WTC11 (cell line): Measurements from ENCODE around the gene TAF15.

Experiments used
- CREM ChIP-seq: sonication (generic); formaldehyde crosslinking; IDR thresholded peaks from 2 replicates; pipeline ENCODE4 v1.8.1; 2022; ENCODE audit warnings: mild to moderate bottlenecking, missing genetic modification reagents, moderate library complexity
- CTCF ChIP-seq: fragments of 200-600 bp; IDR thresholded peaks from 2 replicates; pipeline ENCODE4 v1.8.0; 2022; ENCODE audit warnings: antibody characterized with exemption
- FOXJ3 ChIP-seq: sonication (generic); formaldehyde crosslinking; IDR thresholded peaks from 2 replicates; pipeline ENCODE4 v1.9.0; 2021; ENCODE audit warnings: missing genetic modification reagents, mild to moderate bottlenecking, borderline replicate concordance
- IRF2 ChIP-seq: sonication (generic); formaldehyde crosslinking; IDR thresholded peaks from 2 replicates; pipeline ENCODE4 v1.8.0; 2022; ENCODE audit warnings: low read depth, missing genetic modification reagents, borderline replicate concordance
- MAX ChIP-seq: sonication (generic); formaldehyde crosslinking; IDR thresholded peaks from 2 replicates; pipeline ENCODE4 v1.8.0; 2022; ENCODE audit warnings: mild to moderate bottlenecking, missing genetic modification reagents
- PRDM15 ChIP-seq: sonication (generic); formaldehyde crosslinking; IDR thresholded peaks from 2 replicates; pipeline ENCODE4 v1.8.0; 2022; ENCODE audit warnings: missing genetic modification reagents
- RELA ChIP-seq: sonication (generic); formaldehyde crosslinking; IDR thresholded peaks from 2 replicates; pipeline ENCODE4 v1.8.1; 2022; ENCODE audit warnings: missing genetic modification reagents, mild to moderate bottlenecking, borderline replicate concordance
- SMAD3 ChIP-seq: sonication (generic); formaldehyde crosslinking; IDR thresholded peaks from 2 replicates; pipeline ENCODE4 v1.8.0; 2022; ENCODE audit warnings: missing genetic modification reagents, mild to moderate bottlenecking, borderline replicate concordance
- TEAD1 ChIP-seq: sonication (generic); formaldehyde crosslinking; IDR thresholded peaks from 2 replicates; pipeline ENCODE4 v1.8.0; 2022; ENCODE audit warnings: mild to moderate bottlenecking, missing genetic modification reagents

- TF ChIP-seq SMAD3 = no peak
- TF ChIP-seq MAX = peak; percentile 70
- no peak for TF ChIP-seq CTCF
- TF ChIP-seq TEAD1 (CRISPR knock-in tag) = no peak
- TF ChIP-seq FOXJ3 (CRISPR knock-in tag) = no peak
- no peak for TF ChIP-seq PRDM15 (CRISPR knock-in tag)
- TF ChIP-seq CREM (CRISPR knock-in tag) = no peak
- TF ChIP-seq RELA (CRISPR knock-in tag) = no peak; the same call in 1 of the 2 replicates
- no peak for TF ChIP-seq IRF2 (CRISPR knock-in tag)
Observed at GRCh38 chr17:35808962-35809854, at the start of gene TAF15.
